Coronary artery (tissue), 2 donors: ENCODE data around the gene ATP5F1D.
A peak's percentile ranks its signal among the peaks of the same experiment; 100 is the strongest.

Experiments used
- DNase-seq: peaks from one replicate; pipeline ENCODE4 v3.0.0-alpha.2; 2017; ENCODE audit warnings: low spot score
- H3K27ac ChIP-seq, 2 donors: fragments of 200-600 bp; sonication (generic); one replicate each; pipeline ENCODE4 v1.5.1; 2016 to 2019
- H3K4me3 ChIP-seq: fragments of 200-600 bp; sonication (generic); 2 replicates; pipeline ENCODE4 v1.5.1; 2016; ENCODE audit warnings: mild to moderate bottlenecking, moderate library complexity
- CTCF ChIP-seq: fragments of 200-600 bp; sonication (generic); IDR thresholded peaks from one replicate; pipeline ENCODE4 v1.5.1; 2019; ENCODE audit warnings: antibody characterized with exemption

The ATP5F1D gene

GRCh38 chr19:1230783-1231489 is 10.6 kb upstream of the ATP5F1D start:
- Histone ChIP-seq H3K27ac (no peak overlapping the region), H3K4me3 (no peak overlapping the region)
- no peak for TF ChIP-seq CTCF
- DNase-seq: no peak

GRCh38 chr19:1231729-1232637 is 9.6 kb upstream of the ATP5F1D start:
- no peak for DNase-seq
- Histone ChIP-seq H3K4me3 (no peak overlapping the region), H3K27ac (peak overlapping the region in 1 of 2 donors; percentile 65)
- TF ChIP-seq CTCF: no peak

- peak overlapping the region in 1 of 2 donors; percentile 65 for H3K27ac ChIP-seq
- no peak for DNase-seq
- H3K4me3 ChIP-seq: no peak overlapping the region
- TF ChIP-seq CTCF: no peak
Observed at GRCh38 chr19:1232652-1233072, 8.9 kb upstream of the ATP5F1D start.

GRCh38 chr19:1233115-1233667 is 8.4 kb upstream of the ATP5F1D start:
- Histone ChIP-seq H3K4me3 (no peak overlapping the region), H3K27ac (peak overlapping the region in 1 of 2 donors; percentile 65)
- no peak for TF ChIP-seq CTCF
- DNase-seq: no peak

- TF ChIP-seq CTCF: no peak
- H3K27ac ChIP-seq: no peak overlapping the region
Observed at GRCh38 chr19:1234051-1234954, 7.2 kb upstream of the ATP5F1D start.

GRCh38 chr19:1234955-1235380 is 6.6 kb upstream of the ATP5F1D start:
- Histone ChIP-seq H3K4me3 (no peak overlapping the region), H3K27ac (no peak overlapping the region)
- TF ChIP-seq CTCF: no peak
- no peak for DNase-seq

More at GRCh38 chr19:1234051-1234954, 7.2 kb upstream of the ATP5F1D start:
- H3K4me3 ChIP-seq: no peak overlapping the region
- no peak for DNase-seq
